Putamen (tissue), 1 donor: ENCODE measurements around the gene CCNQ.
A peak's percentile ranks its signal among the peaks of the same experiment; 100 is the strongest.

Experiments used
- DNase-seq: peaks from one replicate; pipeline ENCODE4 v3.0.0-alpha.2; 2016; ENCODE audit warnings: low spot score

The CCNQ gene

DNA sequence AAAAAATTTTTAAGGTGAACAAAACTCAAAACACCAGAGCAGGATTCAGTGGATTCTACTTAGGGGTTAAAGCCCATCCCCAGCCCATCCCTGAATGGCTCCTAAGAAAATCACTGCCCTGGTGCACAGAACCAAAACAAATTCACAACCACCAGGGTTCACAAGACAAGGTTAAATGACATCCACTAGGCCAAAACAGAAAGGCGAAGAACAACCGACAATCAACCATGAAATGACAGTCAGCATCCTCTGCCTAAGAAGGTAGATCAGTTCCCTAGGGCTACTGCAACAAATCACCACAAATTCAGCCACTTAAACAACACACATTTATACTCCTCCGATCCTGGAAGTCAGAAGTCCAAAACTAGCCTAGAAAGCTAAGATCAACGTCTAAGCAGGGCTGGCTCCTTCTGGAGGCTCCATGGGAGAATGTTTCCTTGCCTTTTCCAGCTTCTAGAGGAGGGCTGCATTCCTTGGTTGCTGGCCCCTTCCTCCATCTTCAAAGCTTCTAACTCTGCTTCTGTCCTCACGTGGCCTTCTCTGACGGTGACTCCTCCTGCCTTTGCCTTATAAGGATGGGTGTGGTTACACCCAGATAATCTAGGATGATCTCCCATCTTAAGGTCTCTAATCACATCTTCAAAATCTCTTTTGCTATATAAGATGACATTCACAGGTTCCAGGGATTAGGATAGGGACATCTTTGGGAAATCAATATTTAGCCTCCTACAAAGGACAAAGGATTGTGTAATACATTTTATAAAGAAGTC, 1.8 kb downstream of the CCNQ start:
- DNase-seq, result no peak

DNA sequence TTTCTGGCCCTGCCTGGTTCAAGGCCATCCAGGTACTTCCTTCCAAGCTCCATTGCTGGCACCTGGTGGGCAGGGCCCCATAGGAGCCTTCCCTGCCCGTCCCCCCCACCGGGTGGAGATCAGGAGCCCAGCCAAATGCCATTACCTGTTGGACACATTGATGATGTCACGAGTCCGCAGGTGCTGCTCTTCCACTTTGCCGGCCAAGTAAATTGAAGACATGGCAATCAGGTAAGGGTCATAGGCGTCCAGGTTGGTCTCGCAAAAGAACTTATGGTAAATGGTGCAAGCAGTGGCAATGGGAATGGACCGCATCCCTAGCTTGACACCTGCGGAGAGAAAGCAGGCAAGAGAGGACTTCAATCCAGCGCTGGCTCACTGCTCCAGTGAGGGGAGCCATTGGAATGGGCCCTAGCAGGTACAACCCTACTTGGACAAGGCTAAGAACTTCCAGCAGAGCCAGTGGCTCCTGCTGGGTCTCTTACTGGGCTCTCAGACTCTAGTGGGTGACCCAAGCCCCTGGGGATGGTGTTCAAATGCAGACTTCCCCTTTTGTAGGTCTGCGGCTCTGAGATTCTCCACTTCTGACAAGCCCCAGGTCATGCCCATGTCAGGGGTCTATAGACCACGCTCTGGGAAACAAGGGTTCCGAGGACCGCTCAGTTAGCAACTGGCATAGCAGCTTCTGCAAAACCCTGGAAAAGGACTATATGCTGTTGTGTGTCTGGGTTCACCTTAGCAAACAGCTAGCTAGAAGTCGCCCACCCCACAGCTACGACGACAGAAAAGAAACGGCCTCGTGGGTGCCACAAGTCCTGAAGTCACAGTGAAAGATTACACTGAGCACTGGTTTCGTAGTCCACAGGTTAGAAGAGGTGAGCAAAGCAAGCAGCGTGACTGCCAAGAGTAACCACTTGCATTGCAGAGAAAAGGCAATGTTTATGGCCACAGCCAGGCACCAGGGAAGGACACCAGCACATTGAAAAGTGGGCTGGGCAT, 2.8 kb downstream of the CCNQ start:
- DNase-seq, result no peak

DNA sequence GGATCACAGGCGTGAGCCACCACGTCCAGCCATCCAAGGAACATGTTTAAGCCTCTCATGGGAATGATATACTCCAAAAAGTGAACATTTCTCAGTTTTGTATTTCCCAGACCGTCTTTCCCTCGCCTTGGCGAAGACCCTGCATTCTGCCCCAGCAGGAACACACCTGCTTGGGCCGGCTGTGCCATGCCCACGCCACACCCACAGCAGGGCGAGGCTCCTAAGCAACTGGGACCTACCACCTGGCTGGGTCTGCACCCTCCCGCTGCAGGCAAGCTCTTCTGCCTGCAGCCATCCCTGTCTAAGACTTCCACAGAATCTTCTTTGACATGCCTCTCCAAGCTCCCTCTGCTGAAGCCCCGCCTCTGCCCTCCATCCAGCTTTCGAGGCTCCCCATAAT, 3.6 kb downstream of the CCNQ start:
- no peak for DNase-seq

DNA sequence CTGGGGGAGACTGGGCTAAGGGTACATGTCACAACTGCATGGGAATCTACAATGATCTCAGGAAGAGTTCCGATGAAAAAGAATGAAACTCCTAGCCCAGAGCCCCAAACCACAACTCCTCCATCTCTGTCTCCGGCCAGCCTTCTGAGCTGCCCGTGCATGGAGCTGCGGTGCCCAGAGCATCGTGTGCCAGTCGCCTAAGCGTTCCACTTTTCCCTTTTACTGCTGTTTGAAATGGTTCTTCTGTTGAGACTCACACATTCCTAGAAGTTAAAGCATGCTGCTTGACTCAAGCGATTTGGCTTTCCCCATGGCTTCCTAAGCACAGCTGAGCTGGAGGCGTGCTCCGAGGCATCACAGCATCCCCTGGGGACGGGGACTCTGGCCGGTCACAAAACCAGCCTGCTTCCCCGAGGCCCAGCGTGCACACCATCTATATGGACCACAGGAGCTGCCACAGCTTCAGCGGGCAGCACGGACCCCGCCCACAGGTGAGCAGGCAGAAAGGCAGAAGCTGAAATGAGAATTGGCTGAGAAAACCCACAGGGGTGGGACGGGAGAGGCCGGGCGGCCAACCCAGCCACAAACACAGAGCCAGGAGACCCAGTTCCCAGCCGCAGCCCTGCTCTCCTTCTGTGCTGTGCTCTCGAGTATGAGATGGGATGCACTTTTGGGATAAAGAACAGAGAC, 5.0 kb downstream of the CCNQ start:
- DNase-seq, result no peak

DNA sequence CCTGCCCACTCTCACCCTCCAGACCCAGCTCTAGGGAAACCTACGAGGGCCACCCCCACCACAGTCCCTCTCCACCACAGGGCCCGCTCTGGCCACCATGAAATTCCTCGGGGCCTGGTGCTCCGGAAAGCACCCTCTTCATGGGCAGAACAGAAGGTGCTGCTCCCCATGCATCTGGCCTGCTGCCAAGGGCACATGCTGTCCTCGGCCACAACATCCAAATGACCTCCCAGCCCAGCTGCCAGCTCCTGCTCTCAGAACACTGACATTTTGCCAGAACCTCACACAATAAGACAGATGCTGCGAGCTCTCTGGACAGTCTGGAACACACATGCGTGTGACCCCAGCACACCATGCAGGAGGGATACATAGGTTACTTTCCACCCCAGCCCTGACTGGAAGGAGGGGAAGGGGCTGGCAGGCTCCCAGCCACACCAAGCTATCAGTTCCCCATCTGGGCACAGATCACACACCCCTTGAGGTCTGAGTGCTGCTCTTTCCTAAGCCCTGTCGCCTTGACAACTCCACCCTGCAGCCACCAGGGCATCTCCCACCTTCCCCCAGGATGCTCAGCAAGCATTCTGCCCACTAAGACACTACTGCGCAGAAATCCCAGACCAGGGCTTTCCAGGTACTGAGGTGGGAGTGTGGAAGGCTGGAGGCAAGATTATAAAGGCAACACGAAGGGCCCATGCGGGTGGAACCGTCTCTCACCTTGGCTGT, 5.8 kb downstream of the CCNQ start:
- peak; percentile 49 for DNase-seq

DNA sequence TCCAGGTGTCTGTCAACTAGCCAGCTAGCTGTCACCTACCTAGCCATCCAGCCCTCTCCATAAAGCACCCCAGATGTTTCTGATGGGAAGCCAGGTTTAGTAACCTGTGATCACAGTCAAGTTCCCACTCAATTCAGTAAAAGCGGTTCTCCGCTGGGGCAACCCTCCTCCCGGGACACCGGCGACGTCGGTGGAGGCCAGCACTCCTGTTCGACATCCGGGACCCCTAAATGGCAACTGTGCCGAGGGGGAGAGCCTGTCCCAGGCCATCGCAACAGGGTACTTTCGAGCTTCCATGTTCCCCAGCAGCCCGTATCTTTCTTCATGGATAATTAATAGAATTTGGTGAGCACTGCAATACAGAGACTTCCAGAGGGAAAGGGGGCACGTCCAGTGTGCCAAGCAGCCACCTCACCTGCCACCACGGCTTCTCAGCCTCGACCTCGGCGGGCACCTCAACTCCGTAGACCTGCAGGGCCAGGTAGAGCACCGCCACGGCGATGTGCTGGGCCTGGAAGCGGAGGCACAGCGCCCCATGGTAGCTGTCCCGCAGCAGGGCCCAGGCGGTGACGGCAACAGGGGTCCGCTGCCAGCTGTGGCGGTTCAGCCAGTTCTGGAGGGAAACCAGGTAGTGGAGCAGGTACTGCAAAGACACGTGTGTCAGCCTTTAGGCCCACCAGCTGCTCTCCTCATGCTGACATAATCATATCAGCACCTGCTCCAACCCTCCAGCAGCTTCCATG, 6.7 kb downstream of the CCNQ start:
- DNase-seq, result no peak

DNA sequence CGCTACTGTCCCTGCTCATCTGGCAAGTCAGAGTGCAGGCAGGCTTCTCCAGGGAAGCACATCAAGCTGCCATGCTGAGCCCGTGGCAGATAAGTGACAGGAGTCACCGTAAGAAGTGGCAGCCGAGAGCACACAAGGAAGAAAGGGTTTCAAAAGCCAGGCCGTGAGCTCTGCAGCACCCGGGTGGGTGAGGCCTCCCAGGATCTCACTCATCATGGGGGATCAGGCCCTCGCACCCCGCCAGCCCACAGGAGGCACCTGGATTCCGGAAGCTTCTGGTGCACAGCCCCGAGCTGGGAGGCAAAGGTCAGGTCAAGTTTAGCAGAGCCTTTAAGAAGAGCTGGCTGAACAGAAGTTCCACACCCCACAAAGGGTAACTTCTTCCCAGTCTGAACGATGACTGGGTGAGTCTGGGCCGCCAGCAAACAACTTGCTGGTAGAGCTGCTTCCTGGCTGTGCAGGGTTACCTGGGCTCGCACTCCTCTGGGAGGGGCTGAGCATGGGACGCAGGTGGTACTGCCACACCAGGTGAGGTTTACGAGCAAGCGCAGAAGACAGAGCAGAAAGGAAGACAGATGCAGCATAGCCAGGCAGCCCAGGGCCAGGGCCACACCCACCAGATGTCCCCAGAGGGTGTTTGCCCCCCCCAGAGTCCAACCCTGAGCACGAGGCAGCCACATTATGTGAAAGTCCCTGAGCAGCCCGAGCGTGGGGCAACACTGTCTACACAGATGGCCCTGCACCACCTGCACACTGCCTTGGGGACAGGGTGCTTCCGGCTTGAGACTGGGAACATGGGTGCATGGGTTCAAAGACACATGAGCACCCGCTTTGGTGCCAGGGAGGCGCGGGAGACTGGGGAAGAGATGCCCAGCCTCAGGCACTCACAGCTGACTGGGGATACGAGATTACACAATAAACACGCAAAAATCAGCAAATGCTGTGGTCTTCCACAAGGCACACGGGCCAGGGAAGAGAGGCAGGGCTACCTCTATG, 7.7 kb downstream of the CCNQ start:
- DNase-seq, result no peak

DNA sequence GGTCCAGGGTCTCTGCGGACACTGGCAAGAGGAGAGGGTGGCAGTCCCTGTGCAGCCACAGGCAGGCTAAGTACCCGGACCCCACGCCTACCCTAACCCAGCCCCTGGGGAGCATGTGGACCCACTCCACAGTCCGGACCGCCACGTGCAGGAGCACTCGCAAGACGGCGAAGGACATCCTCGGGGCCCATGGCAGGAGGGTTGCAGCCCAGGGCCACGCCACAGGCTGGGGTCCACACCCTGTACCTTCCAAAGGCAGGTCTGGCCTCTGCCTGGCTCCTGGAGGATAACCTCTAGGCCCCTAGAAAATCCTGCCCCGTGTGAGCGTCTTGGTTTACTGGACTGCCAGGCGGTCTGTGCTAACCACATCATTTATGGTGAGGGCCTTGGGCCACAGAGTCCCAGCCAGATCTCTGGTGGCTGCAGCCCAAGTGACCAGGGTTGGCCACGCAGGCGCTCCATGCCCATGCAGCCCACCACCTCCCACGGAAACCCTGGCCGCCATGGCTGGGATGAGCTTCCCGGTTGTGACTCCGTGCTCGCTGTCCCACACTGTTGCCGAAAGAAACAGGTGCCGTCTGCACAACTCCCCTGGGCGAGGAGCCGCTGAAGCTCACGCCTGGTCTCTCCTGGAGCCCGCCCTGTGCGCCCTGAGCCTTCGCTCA, 10.0 kb downstream of the CCNQ start:
- no peak for DNase-seq

DNA sequence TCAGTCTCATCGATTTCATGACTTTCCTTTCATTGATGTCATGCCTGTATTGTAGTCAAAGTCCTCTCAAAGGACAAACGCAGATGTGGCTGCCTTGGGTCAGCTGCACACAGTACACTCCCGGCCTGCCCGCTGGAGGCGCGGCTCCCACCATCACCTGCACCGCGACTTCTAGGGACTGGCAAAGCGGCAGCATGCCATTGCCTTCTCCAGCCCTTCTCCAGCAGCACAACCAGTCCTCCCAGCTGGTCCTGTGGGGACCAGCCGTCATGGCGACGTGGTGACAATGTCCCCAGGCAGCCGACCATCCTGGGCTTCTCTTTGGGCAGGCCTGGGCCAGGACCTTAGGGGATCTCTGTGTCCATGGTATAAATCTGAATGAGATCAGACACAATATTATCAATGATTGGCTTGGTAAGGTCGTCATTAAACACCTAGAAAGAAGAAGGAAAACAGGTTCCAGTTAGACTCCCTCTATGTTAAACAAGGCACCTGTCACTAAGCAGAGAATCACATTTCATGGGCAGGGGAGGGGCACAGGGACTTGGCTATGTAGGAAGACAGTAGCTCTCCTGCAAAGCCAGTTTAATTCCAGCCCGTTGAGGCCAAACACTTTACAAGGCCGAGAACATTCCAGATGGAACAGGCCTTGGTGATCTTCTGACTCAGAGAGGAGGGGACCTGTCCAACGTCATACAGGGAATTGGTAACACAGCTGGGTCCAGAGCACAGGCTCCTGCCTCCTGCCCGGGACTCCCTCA, 10.7 kb downstream of the CCNQ start:
- DNase-seq, result no peak

DNA sequence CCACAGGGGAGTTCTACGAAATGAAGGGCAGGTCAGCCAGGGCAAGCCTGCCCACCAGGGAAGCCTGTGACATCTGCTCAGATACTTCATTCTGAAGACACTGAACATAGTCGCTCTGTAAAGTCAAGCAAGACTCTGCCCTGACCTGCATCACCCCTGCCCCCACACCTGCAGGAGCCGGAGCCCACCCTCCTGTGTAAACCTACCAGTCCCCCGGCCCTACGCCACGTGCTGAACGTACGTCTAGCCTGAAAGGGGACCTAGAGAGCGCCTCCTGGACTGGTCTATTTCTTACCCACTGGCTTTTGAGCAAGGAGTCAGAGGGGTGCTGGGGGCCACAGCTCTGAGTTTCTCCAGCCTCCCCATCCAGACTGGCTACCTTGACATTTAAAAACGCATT, 11.6 kb downstream of the CCNQ start:
- DNase-seq, result no peak

DNA sequence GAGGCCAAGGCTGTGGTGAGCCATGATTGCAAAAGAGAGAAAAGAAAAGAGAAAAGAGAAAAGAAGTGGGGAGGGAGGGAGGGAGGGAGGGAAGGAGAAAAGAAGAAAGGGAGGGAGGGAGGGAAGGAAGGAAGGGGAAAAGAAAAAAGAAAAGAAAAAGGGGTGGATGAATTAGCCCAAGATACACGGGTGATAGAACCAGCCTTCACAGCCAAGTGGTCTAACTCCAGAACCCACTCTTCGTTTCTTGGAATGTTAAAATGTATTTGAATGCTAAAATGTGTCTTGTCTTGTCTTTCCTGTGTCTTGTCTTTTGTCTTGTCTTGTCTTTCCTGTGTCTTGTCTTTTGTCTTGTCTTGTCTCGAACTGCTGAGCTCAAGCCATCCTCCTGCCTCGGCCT, 13.1 kb downstream of the CCNQ start:
- DNase-seq, result no peak

DNA sequence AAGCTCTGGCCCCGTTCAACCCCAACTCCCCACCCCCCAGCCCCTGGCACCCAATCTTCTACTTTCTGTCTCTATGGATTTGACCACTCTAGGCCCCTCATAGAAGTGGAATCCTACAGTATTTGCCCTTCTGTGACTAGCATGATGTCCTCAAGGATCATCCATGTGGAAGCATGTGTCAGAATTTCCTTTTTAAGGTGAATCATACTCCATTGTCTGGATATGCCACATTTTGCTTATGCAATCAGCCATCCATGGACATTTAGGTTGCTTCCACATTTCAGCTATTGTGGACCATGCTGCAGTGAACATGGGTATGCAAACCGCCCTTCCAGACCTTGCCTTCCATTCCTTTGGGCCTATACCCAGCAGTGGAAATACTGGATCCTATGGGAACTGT, 15.5 kb downstream of the CCNQ start:
- no peak for DNase-seq

DNA sequence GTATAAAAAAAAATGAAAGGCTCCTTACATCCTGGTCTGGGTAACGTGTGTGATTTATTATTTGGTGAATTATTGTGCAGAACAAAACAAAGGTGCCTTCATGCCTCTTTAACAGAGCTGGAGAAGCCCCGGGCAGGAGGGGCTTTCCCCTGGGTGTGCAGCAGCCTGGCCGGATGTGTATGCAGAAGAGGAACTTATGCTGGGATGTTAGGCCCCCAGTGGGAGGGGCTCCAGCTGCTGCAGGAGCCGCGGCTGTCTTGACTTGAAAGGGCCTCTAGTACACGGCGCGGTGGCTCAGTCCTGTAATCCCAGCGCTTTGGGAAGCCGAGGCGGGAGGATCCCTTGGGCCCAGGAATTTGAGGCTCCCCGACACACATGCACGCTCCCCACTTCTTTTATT, 16.0 kb downstream of the CCNQ start:
- DNase-seq, result no peak

DNA sequence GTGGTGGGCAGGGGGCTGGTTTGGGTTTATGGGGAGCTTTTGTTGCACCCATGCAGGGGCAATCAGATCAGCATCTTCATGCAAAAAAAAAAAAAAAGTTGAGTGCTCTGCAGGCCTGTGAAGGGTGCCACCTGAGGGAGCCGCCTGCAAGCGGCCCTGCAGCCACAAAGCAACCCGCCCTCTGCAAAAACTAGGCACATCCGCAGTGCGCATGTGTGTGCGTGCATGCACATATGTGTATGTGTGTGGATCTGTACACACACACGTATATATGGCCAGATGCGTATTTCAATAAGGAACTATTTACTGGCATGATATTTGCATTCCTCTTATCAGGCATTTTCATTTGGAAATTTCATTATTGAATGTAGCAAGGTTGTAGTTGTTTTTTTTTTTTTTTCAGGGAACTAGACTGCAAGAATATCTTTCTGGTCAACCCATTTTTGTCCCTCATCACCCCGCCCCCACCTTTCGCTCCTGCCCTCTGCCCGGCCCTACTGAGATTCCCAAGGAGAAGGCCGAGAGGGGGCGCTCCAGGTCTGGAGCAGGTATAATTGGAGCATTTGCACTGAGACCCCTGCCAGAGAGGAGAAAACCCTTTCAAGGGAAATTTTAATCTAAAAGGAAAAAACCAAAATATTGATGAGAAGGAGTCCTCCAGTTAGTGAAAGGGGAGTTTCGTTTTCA, 18.1 kb downstream of the CCNQ start:
- DNase-seq, result no peak

DNA sequence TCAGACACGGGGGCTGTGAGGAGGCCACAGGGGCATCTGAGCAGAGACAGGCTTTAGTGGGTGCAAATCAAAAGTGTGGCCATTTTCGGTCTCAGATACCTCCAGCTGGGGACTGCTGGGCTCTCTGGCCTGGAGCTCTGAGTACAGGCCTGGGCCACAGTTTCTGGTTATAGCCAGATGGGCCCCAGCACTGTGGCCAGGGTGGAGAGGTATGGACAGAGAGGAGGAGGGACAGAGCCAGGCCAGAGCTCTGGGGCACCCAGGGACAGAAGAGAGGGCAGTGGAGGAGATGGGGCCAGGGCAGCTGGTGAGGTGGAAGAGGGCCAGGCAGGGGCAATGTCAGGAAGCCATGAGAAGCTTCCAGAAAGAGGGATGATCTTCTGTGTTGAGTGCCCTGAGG, 20.1 kb downstream of the CCNQ start:
- no peak for DNase-seq

DNA sequence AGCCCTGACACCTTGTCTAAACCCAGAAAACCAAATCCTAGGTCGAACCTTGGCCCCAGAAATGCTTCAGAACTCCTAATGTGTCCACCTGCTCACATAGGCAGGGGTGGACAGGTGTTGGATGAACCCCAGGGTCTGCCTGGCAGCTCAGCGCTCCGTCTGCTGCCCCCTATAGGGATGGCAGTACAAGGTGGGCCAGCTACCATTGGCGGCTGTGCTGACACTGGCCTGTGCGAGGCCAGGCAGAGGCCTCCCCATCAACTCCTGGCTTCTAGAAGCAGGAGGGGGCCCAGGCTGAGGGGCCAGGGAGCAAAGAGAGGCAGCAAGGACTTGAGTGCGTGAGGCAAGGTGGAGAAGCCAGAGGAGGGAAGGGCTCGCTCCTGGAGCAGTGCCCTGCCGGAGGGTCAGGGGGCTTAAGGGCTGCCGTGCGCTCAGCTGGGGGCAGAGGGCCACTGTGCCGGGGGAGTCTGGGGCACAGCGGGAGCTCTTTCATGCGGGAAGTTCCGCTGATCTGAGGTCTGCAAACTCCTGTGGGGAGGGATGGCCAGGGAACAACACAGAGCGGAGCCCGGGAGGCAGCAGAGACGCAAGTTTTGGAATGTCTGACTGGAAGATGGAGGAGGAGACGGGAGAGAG, 20.6 kb downstream of the CCNQ start:
- no peak for DNase-seq

DNA sequence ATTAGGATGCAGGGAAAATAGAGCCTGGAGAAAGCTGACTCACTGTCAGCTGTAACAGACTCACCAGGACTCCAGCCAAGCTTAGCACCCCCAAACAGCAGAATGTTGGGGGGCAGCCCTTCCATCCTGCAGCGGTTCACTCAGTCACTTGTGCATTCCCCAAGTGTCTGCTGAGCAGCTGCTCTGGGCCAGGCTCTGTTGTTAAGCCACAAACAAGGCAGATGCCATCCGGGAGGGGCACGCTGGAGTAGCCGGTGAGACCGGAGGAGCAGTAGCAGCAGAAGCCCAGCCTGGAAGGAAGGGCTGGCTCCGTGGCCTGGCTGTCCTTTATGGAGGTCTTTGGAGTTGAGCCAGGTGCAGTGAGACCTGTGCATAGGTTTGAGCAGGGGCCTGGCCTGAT, 22.0 kb downstream of the CCNQ start:
- no peak for DNase-seq
